Stimulated activated naive B cell treated with anti-CD40 and anti-IgM and Interleukin-4, amounts not matched to agents 10 μg/mL and 1 μg/mL and 100 μg/mL, for 72 hours (primary cell): ENCODE results near the gene FAAP24.
"Not testable (repeated sequence)": the region's sequence is repeated elsewhere in the genome, so short reads cannot be mapped to it uniquely, and the experiment has no call there.

Source experiments
- ATAC-seq, 2 donors: fragments of 150-1000 bp; cut with Tn5 transposase; replicated peaks; 2 replicates each; pipeline ENCODE4 v1.10.0; 2021; ENCODE audit warnings: moderate library complexity in 1 of 2
- DNase-seq: peaks from one replicate; pipeline ENCODE4 v3.0.0; 2021
- H3K27ac Mint-ChIP-seq: one replicate; pipeline ENCODE4 v1.8.0; 2022; ENCODE audit warnings: mild to moderate bottlenecking, mixed read lengths
- H3K27me3 Mint-ChIP-seq, 2 donors: one replicate each; pipeline ENCODE4 v1.8.0; 2022; ENCODE audit warnings: mixed read lengths in 2 of 2
- H3K36me3 Mint-ChIP-seq, 2 donors: one replicate each; pipeline ENCODE4 v1.8.0; 2022; ENCODE audit warnings: mixed read lengths in 2 of 2, mild to moderate bottlenecking in 1 of 2
- H3K4me1 Mint-ChIP-seq, 2 donors: one replicate each; pipeline ENCODE4 v1.8.0; 2022; ENCODE audit warnings: mixed read lengths in 2 of 2, mild to moderate bottlenecking in 1 of 2
- H3K4me3 Mint-ChIP-seq, 2 donors: one replicate each; pipeline ENCODE4 v1.8.0; 2022; ENCODE audit warnings: mild to moderate bottlenecking in 2 of 2, mixed read lengths in 2 of 2, moderate library complexity in 1 of 2
- H3K9me3 Mint-ChIP-seq, 2 donors: one replicate each; pipeline ENCODE4 v1.8.0; 2022; ENCODE audit warnings: mixed read lengths in 2 of 2, mild to moderate bottlenecking in 1 of 2

FAAP24 gene

GRCh38 chr19:33008738-33009137 lies 36.7 kb downstream of the FAAP24 start:
- no peak overlapping the region for H3K4me3 Mint-ChIP-seq
- H3K27ac Mint-ChIP-seq = no peak overlapping the region
- H3K4me1 Mint-ChIP-seq = no peaks in the 10 kb centered on the region
- ATAC-seq = no peak
- H3K27me3 Mint-ChIP-seq = peaks cover 0 to 14% of the 10 kb centered on the region in 2 donors
- no peak for DNase-seq
- peaks cover 0 to 2% of the 10 kb centered on the region in 2 donors for H3K9me3 Mint-ChIP-seq
- peaks cover 12 to 28% of the 10 kb centered on the region in 2 donors for H3K36me3 Mint-ChIP-seq

GRCh38 chr19:33010891-33011290 lies 38.8 kb downstream of the FAAP24 start:
- peaks cover 12 to 23% of the 10 kb centered on the region in 2 donors for H3K36me3 Mint-ChIP-seq
- not testable (repeated sequence) for DNase-seq, ATAC-seq, H3K4me1 Mint-ChIP-seq, H3K4me3 Mint-ChIP-seq, H3K27me3 Mint-ChIP-seq, H3K9me3 Mint-ChIP-seq, H3K27ac Mint-ChIP-seq

- H3K36me3 Mint-ChIP-seq = peaks cover 7 to 13% of the 10 kb centered on the region in 2 donors
- H3K27me3 Mint-ChIP-seq = peaks cover 4 to 18% of the 10 kb centered on the region in 2 donors
- DNase-seq = no peak
- ATAC-seq = no peak
- H3K27ac Mint-ChIP-seq = no peak overlapping the region
- peaks cover 4% of the 10 kb centered on the region in 2 donors for H3K9me3 Mint-ChIP-seq
- H3K4me3 Mint-ChIP-seq = no peak overlapping the region
- H3K4me1 Mint-ChIP-seq = no peaks in the 10 kb centered on the region
These were observed 50.6 kb downstream of the FAAP24 start for GRCh38 chr19:33022472-33023116.

- H3K4me3 Mint-ChIP-seq = no peak overlapping the region
- peaks cover 8% of the 10 kb centered on the region in 2 donors for H3K9me3 Mint-ChIP-seq
- peaks cover 4 to 18% of the 10 kb centered on the region in 2 donors for H3K27me3 Mint-ChIP-seq
- no peak for ATAC-seq
- DNase-seq = no peak
- peaks cover 10 to 18% of the 10 kb centered on the region in 2 donors for H3K36me3 Mint-ChIP-seq
- no peaks in the 10 kb centered on the region for H3K4me1 Mint-ChIP-seq
- H3K27ac Mint-ChIP-seq = no peak overlapping the region
These were observed 52.4 kb downstream of the FAAP24 start for GRCh38 chr19:33024398-33024797.

GRCh38 chr19:33025468-33026238 lies 53.6 kb downstream of the FAAP24 start:
- not testable (repeated sequence) for H3K4me1 Mint-ChIP-seq, DNase-seq, ATAC-seq, H3K9me3 Mint-ChIP-seq, H3K4me3 Mint-ChIP-seq, H3K27ac Mint-ChIP-seq
- Mint-ChIP-seq H3K27me3 (peaks cover 4 to 18% of the 10 kb centered on the region in 2 donors), H3K36me3 (peaks cover 12 to 18% of the 10 kb centered on the region in 2 donors)

GRCh38 chr19:33026602-33027001 lies 54.6 kb downstream of the FAAP24 start:
- DNase-seq, ATAC-seq, H3K4me1 Mint-ChIP-seq, H3K4me3 Mint-ChIP-seq, H3K27ac Mint-ChIP-seq: not testable (repeated sequence)
- Mint-ChIP-seq H3K27me3 (peaks cover 4 to 18% of the 10 kb centered on the region in 2 donors), H3K36me3 (peaks cover 13 to 18% of the 10 kb centered on the region in 2 donors), H3K9me3 (peaks cover 8 to 10% of the 10 kb centered on the region in 2 donors)
